ENCODE data around the gene SESN1.
"Not testable (repeated sequence)": the region's sequence is repeated elsewhere in the genome, so short reads cannot be mapped to it uniquely, and the experiment has no call there.

The SESN1 gene

GRCh38 chr6:109094416-109095035 is at the start of gene SESN1:
Gene SESN1 (minus strand): TSS chr6:109094846. CDS start chr6:109094073, 773 bp downstream.
- peak; percentile 65 to 75 for DNase-seq

- DNase-seq, result no peak
These were observed 48.5 kb upstream of the SESN1 start for GRCh38 chr6:109143191-109143590.

- DNase-seq, result not testable (repeated sequence)
These were observed 47.4 kb upstream of the SESN1 start for GRCh38 chr6:109142067-109142466.

GRCh38 chr6:109139109-109139508 is 44.5 kb upstream of the SESN1 start:
- DNase-seq, result no peak

- not testable (repeated sequence) for DNase-seq
These were observed 41.9 kb upstream of the SESN1 start for GRCh38 chr6:109136530-109136929.

GRCh38 chr6:109136039-109136438 is 41.4 kb upstream of the SESN1 start:
- not testable (repeated sequence) for DNase-seq

GRCh38 chr6:109135600-109135999 is 41.0 kb upstream of the SESN1 start:
- DNase-seq, result not testable (repeated sequence)

- no peak for DNase-seq
These were observed 35.4 kb upstream of the SESN1 start for GRCh38 chr6:109130065-109130464.

- no peak for DNase-seq
These were observed 30.9 kb upstream of the SESN1 start for GRCh38 chr6:109125504-109125903.

- no peak for DNase-seq
These were observed 29.6 kb upstream of the SESN1 start for GRCh38 chr6:109124219-109124618.

GRCh38 chr6:109121411-109121810 is 26.8 kb upstream of the SESN1 start:
- DNase-seq, result no peak

GRCh38 chr6:109118871-109119354 is 24.3 kb upstream of the SESN1 start:
- no peak for DNase-seq

- DNase-seq, result no peak
These were observed 23.7 kb upstream of the SESN1 start for GRCh38 chr6:109118337-109118736.

- DNase-seq, result no peak
These were observed 22.8 kb upstream of the SESN1 start for GRCh38 chr6:109117346-109118035.

GRCh38 chr6:109112663-109113062 is 18.0 kb upstream of the SESN1 start:
- not testable (repeated sequence) for DNase-seq

GRCh38 chr6:109109663-109110062 is 15.0 kb upstream of the SESN1 start:
- DNase-seq, result not testable (repeated sequence)

- DNase-seq, result no peak
These were observed 11.0 kb upstream of the SESN1 start for GRCh38 chr6:109105681-109106080.

- DNase-seq, result no peak
These were observed 9.9 kb upstream of the SESN1 start for GRCh38 chr6:109104512-109104911.

- no peak for DNase-seq
These were observed 9.3 kb upstream of the SESN1 start for GRCh38 chr6:109103942-109104341.

- no peak for DNase-seq
These were observed 8.1 kb upstream of the SESN1 start for GRCh38 chr6:109102762-109103161.

GRCh38 chr6:109097661-109098060 is 3.0 kb upstream of the SESN1 start:
- no peak for DNase-seq

- no peak for DNase-seq
These were observed 1.6 kb upstream of the SESN1 start for GRCh38 chr6:109096208-109096607.

GRCh38 chr6:109095835-109096084 is 1.1 kb upstream of the SESN1 start:
- DNase-seq, result no peak

- DNase-seq, result peak; percentile 95 to 97
These were observed 589 bp upstream of the SESN1 start, which contains the start of gene CEP57L1 for GRCh38 chr6:109095036-109095834. Gene CEP57L1 (plus strand): TSS chr6:109095507. CDS start chr6:109145222, 49,715 bp downstream.
